ENCODE results near the gene AGMAT. TPM values are rescaled to one million over a fixed set of nuclear protein-coding genes. Genes with fewer than 3 reads are reported as not detected.

Gene AGMAT
- total and polyA plus RNA-seq, 9 of the 15 experiments (the other 6 are each of a cell fraction or from before 2014, with no cell fraction given) = not detected

GRCh38 chr1:15628003-15628402, 43.2 kb upstream of the AGMAT start (continued):
- TF ChIP-seq SLC30A9 (CRISPR knock-in tag; IDR thresholded peaks at IDR 0.05) (no peak), TFAP4 (CRISPR knock-in tag; IDR thresholded peaks at IDR 0.05; ENCODE audit: borderline replicate concordance) (no peak), CLOCK (CRISPR knock-in tag; IDR thresholded peaks at IDR 0.05; ENCODE audit: borderline replicate concordance) (no peak), GABPB1 (CRISPR knock-in tag; IDR thresholded peaks at IDR 0.05) (no peak), HOMEZ (CRISPR knock-in tag; IDR thresholded peaks at IDR 0.05) (no peak), RERE (CRISPR knock-in tag; IDR thresholded peaks at IDR 0.05; ENCODE audit: borderline replicate concordance) (no peak), ATF3 (IDR thresholded peaks at IDR 0.05) (0 out of 2 replicates have a peak, but pooled peaks have one; percentile 20), ATF3 (CRISPR knock-in tag; conservative IDR thresholded peaks at IDR 0.05) (no peak), SRSF1 (IDR thresholded peaks at IDR 0.05; ENCODE audit: low read depth, low read length) (no peak), GABPB2 (CRISPR knock-in tag; conservative IDR thresholded peaks at IDR 0.05) (no peak), CTCF (IDR thresholded peaks at IDR 0.05 in 2 of 3, conservative IDR thresholded peaks at IDR 0.05 in 1 of 3; ENCODE audit: insufficient read depth in 2 of 3, low read depth in 1 of 3, low read length in 3 of 3) (no peak), ZZZ3 (IDR thresholded peaks at IDR 0.05) (no peak), CREBBP (IDR thresholded peaks at IDR 0.05; ENCODE audit: low read depth, low read length) (no peak), CCAR2 (IDR thresholded peaks at IDR 0.05; ENCODE audit: low read depth, low read length) (no peak)

Measured in K562 (cell line).